K562 (cell line): ENCODE data around the gene SYTL2. TPM values are rescaled to one million over a fixed set of nuclear protein-coding genes. Genes with fewer than 3 reads are reported as not detected.
"Not testable (repeated sequence)": the region's sequence is repeated elsewhere in the genome, so short reads cannot be mapped to it uniquely, and the experiment has no call there.

Source experiments
- ATAC-seq: fragments of 200-7000 bp; cut with Tn5 transposase; 3 replicates; pipeline ENCODE4 v1.9.1; 2020; ENCODE audit warnings: moderate library complexity
- BruUV-seq: library from RNA; stranded (reverse); fragments of 400-500 nt; replicated peaks from 2 replicates; lab custom pipeline; 2021; lab: Mats Ljungman, UMichigan
- CTCF ChIA-PET: fragments of 300-600 bp; formaldehyde crosslinking; extraction: SDS; loops from one replicate; lab custom pipeline; 2021; ENCODE audit warnings: low intra/inter-chr PET ratio; lab: Yijun Ruan, JAX
- POLR2A ChIA-PET: fragments of 300-600, 350-650 bp; sonication (Branson Sonifier 250); formaldehyde crosslinking; extraction: SDS; loops from one replicate; lab custom pipeline; 2021; ENCODE audit warnings: antibody characterized with exemption, inconsistent platforms; lab: Yijun Ruan, JAX
- DNase-seq, 4 experiments: peaks; one replicate each; pipeline versions ENCODE4 v3.0.0 to v3.0.0-alpha.2; 2011 to 2018; ENCODE audit warnings: low spot score in 3 of 4, mixed read lengths in 3 of 4; ENCODE audit errors: extremely low read depth in 1 of 4
- FAIRE-seq: peaks from 2 replicates; lab custom pipeline; 2011; peaks lifted over from hg19 to GRCh38; lab: Jason Lieb, UNC
- H2AFZ ChIP-seq: 2 replicates; pipeline ENCODE4 v1.6.0; 2011; ENCODE audit warnings: low read depth, low read length, control low read depth, inconsistent platforms
- H3K27ac ChIP-seq: fragments of 200-600 bp; 3 replicates; pipeline ENCODE4 v1.8.0; 2011; ENCODE audit warnings: low read depth, mild to moderate bottlenecking, control low read depth, inconsistent platforms, low read length, moderate library complexity, mixed read lengths; ENCODE audit errors: extremely low read depth
- H3K27me3 ChIP-seq, 2 experiments: fragments of 300-600 bp in 1 of 2; 2 replicates in 1 of 2; 3 replicates in 1 of 2; pipeline versions ENCODE4 v1.6.0 to v1.8.0; 2011; ENCODE audit warnings: inconsistent platforms in 2 of 2, low read length in 2 of 2, mild to moderate bottlenecking in 1 of 2, mixed read lengths in 1 of 2, moderate library complexity in 1 of 2; ENCODE audit not compliant: control insufficient read depth in 2 of 2, insufficient read depth in 2 of 2
- H3K36me3 ChIP-seq: fragments of 300-600 bp; 3 replicates; pipeline ENCODE4 v1.8.0; 2011; ENCODE audit warnings: mild to moderate bottlenecking, low read length, inconsistent platforms; ENCODE audit not compliant: control insufficient read depth, insufficient read depth
- H3K4me1 ChIP-seq, 2 experiments: fragments of 200-600 bp in 1 of 2; replicated peaks in 1 of 2; 2 replicates in 1 of 2; 3 replicates in 1 of 2; pipeline versions ENCODE4 v1.5.1 to v1.8.0; 2011; ENCODE audit warnings: inconsistent platforms in 2 of 2, low read length in 2 of 2, mild to moderate bottlenecking in 1 of 2, mixed read lengths in 1 of 2, moderate library complexity in 1 of 2; ENCODE audit not compliant: control insufficient read depth in 2 of 2, insufficient read depth in 2 of 2
- H3K4me2 ChIP-seq: 2 replicates; pipeline ENCODE4 v1.6.1; 2011; ENCODE audit warnings: low read length, control low read depth, inconsistent platforms, mixed read lengths; ENCODE audit not compliant: insufficient read depth
- H3K4me3 ChIP-seq: fragments of 200-600 bp; sonication (generic), shearing (Covaris generic); 2 replicates; pipeline ENCODE4 v1.5.1; 2016; ENCODE audit warnings: control low read depth, inconsistent platforms
- H3K79me2 ChIP-seq: fragments of 200-600 bp; 3 replicates; pipeline ENCODE4 v1.8.0; 2011; ENCODE audit warnings: low read length, inconsistent platforms; ENCODE audit not compliant: control insufficient read depth, insufficient read depth
- H3K9ac ChIP-seq, 2 experiments: 2 replicates each; pipeline versions ENCODE4 v1.6.0 to v1.6.1; 2011; ENCODE audit warnings: low read depth in 2 of 2, low read length in 2 of 2, control low read depth in 1 of 2, inconsistent platforms in 1 of 2, mild to moderate bottlenecking in 1 of 2, mixed read lengths in 1 of 2; ENCODE audit not compliant: insufficient read depth in 1 of 2
- H3K9me1 ChIP-seq: one replicate; pipeline ENCODE4 v1.6.0; 2011; ENCODE audit warnings: inconsistent platforms, mild to moderate bottlenecking, low read length, moderate library complexity; ENCODE audit not compliant: control insufficient read depth, insufficient read depth
- H3K9me3 ChIP-seq: replicated peaks from 2 replicates; pipeline ENCODE4 v1.5.1; 2011; ENCODE audit warnings: low read depth, low read length, inconsistent platforms; ENCODE audit not compliant: control insufficient read depth, insufficient read depth
- H4K20me1 ChIP-seq: replicated peaks from 2 replicates; pipeline ENCODE4 v1.6.1; 2011; ENCODE audit warnings: low read length, inconsistent platforms, mixed read lengths; ENCODE audit not compliant: control insufficient read depth, insufficient read depth
- ADNP ChIP-seq: fragments of 200-800 bp; sonication (Bioruptor generic); IDR thresholded peaks from 2 replicates; pipeline ENCODE4 v1.6.1; 2016; ENCODE audit warnings: missing genetic modification characterization, missing compliant biosample characterization
- DMBX1 ChIP-seq: fragments of 250-450 bp; sonication (Bioruptor Pico); IDR thresholded peaks from 2 replicates; pipeline ENCODE4 v1.8.0; 2022; ENCODE audit warnings: inconsistent platforms, mild to moderate bottlenecking, moderate library complexity, borderline replicate concordance
- DNMT1 ChIP-seq: fragments of 450-650 bp; IDR thresholded peaks from 2 replicates; pipeline ENCODE4 v1.6.1; 2016; ENCODE audit warnings: antibody characterized with exemption, mild to moderate bottlenecking
- KLF10 ChIP-seq: fragments of 250-450 bp; sonication (Bioruptor Pico); IDR thresholded peaks from 2 replicates; pipeline ENCODE4 v1.6.1; 2021; ENCODE audit warnings: matching md5 sums
- NEUROD1 ChIP-seq: fragments of 150-350 bp; IDR thresholded peaks from 2 replicates; pipeline ENCODE4 v1.6.1; 2014; ENCODE audit warnings: borderline replicate concordance, low read length, low read depth; ENCODE audit not compliant: partially characterized antibody
- NFE2L1 ChIP-seq: fragments of 450-650 bp; IDR thresholded peaks from 2 replicates; pipeline ENCODE4 v1.6.1; 2016; ENCODE audit warnings: missing genetic modification characterization, low read depth, mild to moderate bottlenecking, missing compliant biosample characterization, moderate library complexity, borderline replicate concordance
- TOE1 ChIP-seq, 2 experiments: fragments of 450-650 bp in 1 of 2; sonication (generic) in 1 of 2; formaldehyde crosslinking in 1 of 2; IDR thresholded peaks; 2 replicates each; pipeline versions ENCODE4 v1.7.1 to v1.8.0; 2016 to 2022; ENCODE audit warnings: borderline replicate concordance in 2 of 2, mild to moderate bottlenecking in 2 of 2, antibody characterized with exemption in 1 of 2, inconsistent platforms in 1 of 2, low read depth in 1 of 2, missing genetic modification reagents in 1 of 2, moderate library complexity in 1 of 2
- ZZZ3 ChIP-seq: fragments of 450-650 bp; IDR thresholded peaks from 2 replicates; pipeline ENCODE4 v1.6.1; 2016; ENCODE audit warnings: antibody characterized with exemption, mild to moderate bottlenecking, moderate library complexity
- WGBS: fragments of 100-300 bp; shearing (Covaris generic); methylation state at CpG from one replicate; pipeline ENCODE4 v1.1.6; 2016; ENCODE audit warnings: low coverage, mixed read lengths; ENCODE audit not compliant: insufficient coverage; ENCODE audit errors: missing lambda C conversion rate; 5-methylcytosine and 5-hydroxymethylcytosine counted together
- in situ Hi-C: fragments of 300-500 bp; cut with MboI; formaldehyde crosslinking; loops from 4 replicates; pipeline ENCODE4 v1.15.0; 2018; ENCODE audit warnings: inconsistent platforms, mixed read lengths
- intact Hi-C: fragments of 100-400 bp; cut with micrococcal nuclease; formaldehyde crosslinking; loops from 2 replicates; pipeline ENCODE4 v1.14.2; 2022
- polyA plus RNA-seq, 8 experiments: library from polyadenylated mRNA; depleted of rRNA in 4 of 8; stranded (reverse) in 5 of 8; unstranded in 3 of 8; fragments of >200 nt; fragmentation: Nextera tagmentation in 2 of 8; fragmentation: Illumina TruSeq in 1 of 8; extraction: Ambion mirVana in 2 of 8; extraction: Trizol in 1 of 8; gene quantifications; 2 replicates each; pipeline versions ENCODE4 v1.2.1 to v1.2.3, GENCODE V29; 2011 to 2014; ENCODE audit warnings: inconsistent platforms in 1 of 8, missing spikeins in 1 of 8
- total RNA-seq, 7 experiments: library from RNA; depleted of rRNA in 6 of 7; stranded (reverse); fragments of >200 nt in 6 of 7; fragmentation: Illumina TruSeq in 2 of 7; extraction: Trizol in 2 of 7; gene quantifications; 2 replicates each; pipeline versions ENCODE4 v1.2.1 to v1.2.3, GENCODE V29; 2011 to 2021; ENCODE audit warnings: low replicate concordance in 1 of 7
- TF ChIP-seq, protein P1 (sequence below): fragments of 450-650 bp; IDR thresholded peaks from 2 replicates; pipeline ENCODE4 v1.6.1; 2016; ENCODE audit warnings: mild to moderate bottlenecking

Gene SYTL2
- total and polyA plus RNA-seq, 9 of the 15 experiments (the other 6 are each of a cell fraction or from before 2014, with no cell fraction given): 0.05 to 0.57 (median 0.35) TPM

DNA sequence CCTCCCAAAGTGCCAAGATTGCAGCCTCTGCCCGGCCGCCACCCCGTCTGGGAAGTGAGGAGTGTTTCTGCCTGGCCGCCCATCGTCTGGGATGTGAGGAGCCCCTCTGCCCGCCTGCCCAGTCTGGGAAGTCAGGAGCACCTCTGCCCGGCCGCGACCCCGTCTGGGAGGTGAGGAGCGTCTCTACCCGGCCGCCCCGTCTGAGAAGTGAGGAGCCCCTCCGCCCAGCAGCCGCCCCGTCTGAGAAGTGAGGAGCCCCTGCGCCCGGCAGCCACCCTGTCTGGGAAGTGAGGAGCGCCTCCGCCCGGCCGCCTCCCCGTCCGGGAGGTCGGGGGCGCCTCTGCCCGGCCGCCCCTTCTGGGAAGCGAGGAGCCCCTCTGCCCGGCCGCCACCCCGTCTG is 41.8 kb upstream of the SYTL2 start:
- DNase-seq, POLR2A ChIA-PET, H3K79me2 ChIP-seq, H3K27me3 ChIP-seq, BruUV-seq, H2AFZ ChIP-seq, H3K9me3 ChIP-seq, ATAC-seq, H3K9me1 ChIP-seq, H3K4me3 ChIP-seq, H4K20me1 ChIP-seq, H3K27ac ChIP-seq, FAIRE-seq, in situ Hi-C loops, H3K9ac ChIP-seq, H3K36me3 ChIP-seq, CTCF ChIA-PET, H3K4me2 ChIP-seq: not testable (repeated sequence)
- H3K4me1 ChIP-seq: peaks cover 4 to 11% of the 10 kb centered on the region in 2 experiments; a peak in 2 of 5 replicates
- intact Hi-C loops: loop anchor here (5.0 to 10.0 kb wide), 2 partner anchors 192 to 565 kb away; no protein-coding TSS in a partner anchor
- 86% methylated on average over 19 of the region's 33 CpGs for WGBS

DNA sequence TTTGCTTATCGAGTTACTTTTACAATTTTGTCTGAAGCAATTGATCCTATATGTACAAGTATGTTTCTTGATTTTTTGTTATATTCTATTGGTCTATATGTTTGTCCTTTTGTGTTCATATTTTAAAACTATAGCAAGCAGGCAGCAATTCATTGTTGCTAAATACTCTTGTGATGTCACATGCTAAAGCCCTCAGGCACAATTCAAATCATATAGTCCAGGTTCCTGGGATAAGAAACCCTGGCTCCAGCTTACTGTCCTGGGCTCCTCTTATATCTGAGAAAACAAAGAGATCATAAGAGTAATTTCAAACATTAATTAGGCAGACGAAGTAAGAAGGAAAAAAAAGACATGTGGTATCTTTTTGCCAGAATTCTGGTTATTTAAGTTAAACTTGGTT is 37.6 kb upstream of the SYTL2 start:
- H3K4me2 ChIP-seq: no peak overlapping the region
- TF ChIP-seq ZZZ3 (no peak), NEUROD1 (no peak), DNMT1 (no peak), ADNP (tag) (no peak), TOE1 (IDR thresholded peaks at IDR 0.05; ENCODE audit: borderline replicate concordance) (no peak), TOE1 (CRISPR knock-in tag; IDR thresholded peaks at IDR 0.05; ENCODE audit: borderline replicate concordance, low read depth) (no peak), NFE2L1 (tag) (no peak), KLF10 (CRISPR knock-in tag) (no peak), DMBX1 (CRISPR knock-in tag) (no peak)
- TF ChIP-seq, protein P1, sequence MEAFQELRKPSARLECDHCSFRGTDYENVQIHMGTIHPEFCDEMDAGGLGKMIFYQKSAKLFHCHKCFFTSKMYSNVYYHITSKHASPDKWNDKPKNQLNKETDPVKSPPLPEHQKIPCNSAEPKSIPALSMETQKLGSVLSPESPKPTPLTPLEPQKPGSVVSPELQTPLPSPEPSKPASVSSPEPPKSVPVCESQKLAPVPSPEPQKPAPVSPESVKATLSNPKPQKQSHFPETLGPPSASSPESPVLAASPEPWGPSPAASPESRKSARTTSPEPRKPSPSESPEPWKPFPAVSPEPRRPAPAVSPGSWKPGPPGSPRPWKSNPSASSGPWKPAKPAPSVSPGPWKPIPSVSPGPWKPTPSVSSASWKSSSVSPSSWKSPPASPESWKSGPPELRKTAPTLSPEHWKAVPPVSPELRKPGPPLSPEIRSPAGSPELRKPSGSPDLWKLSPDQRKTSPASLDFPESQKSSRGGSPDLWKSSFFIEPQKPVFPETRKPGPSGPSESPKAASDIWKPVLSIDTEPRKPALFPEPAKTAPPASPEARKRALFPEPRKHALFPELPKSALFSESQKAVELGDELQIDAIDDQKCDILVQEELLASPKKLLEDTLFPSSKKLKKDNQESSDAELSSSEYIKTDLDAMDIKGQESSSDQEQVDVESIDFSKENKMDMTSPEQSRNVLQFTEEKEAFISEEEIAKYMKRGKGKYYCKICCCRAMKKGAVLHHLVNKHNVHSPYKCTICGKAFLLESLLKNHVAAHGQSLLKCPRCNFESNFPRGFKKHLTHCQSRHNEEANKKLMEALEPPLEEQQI: no peak
- TF ChIP-seq, all 486 proteins: peak for 0
- Histone ChIP-seq H3K9ac (no peak overlapping the region), H3K27ac (no peak overlapping the region), H4K20me1 (no peaks in the 10 kb centered on the region), H3K4me1 (no peaks in the 10 kb centered on the region), H3K79me2 (no peaks in the 10 kb centered on the region), H3K36me3 (no peaks in the 10 kb centered on the region), H3K27me3 (no peaks in the 10 kb centered on the region), H3K4me3 (no peak overlapping the region), H3K9me3 (no peaks in the 10 kb centered on the region), H2AFZ (no peak overlapping the region), H3K9me1 (no peaks in the 10 kb centered on the region)
- POLR2A ChIA-PET: no interaction called here
- in situ Hi-C loops (no loop called here), intact Hi-C loops (no loop called here)
- CTCF ChIA-PET: no interaction called here
- WGBS: 0% methylated on average over 2 of the region's 2 CpGs
- ATAC-seq (no peak), DNase-seq (no peak), FAIRE-seq (no peak)
- no TSS peak for BruUV-seq
